H9 (cell line): ENCODE data around the gene TP53BP2. TPM values are rescaled to one million over a fixed set of nuclear protein-coding genes. Genes with fewer than 3 reads are reported as not detected.

Source experiments
- DNase-seq: peaks from one replicate; pipeline ENCODE4 v3.0.0-alpha.2; 2017
- H2AFZ ChIP-seq: one replicate; pipeline ENCODE4 v1.6.1; 2013; ENCODE audit warnings: mild to moderate bottlenecking, low read length, control low read depth, moderate library complexity
- H2AK5ac ChIP-seq: 2 replicates; pipeline ENCODE4 v1.6.1; 2013; ENCODE audit warnings: low read length, control low read depth, mixed read lengths; ENCODE audit not compliant: insufficient read length
- H2BK120ac ChIP-seq: one replicate; pipeline ENCODE4 v1.6.1; 2013; ENCODE audit warnings: low read depth, mild to moderate bottlenecking, low read length, control low read depth, inconsistent platforms; ENCODE audit not compliant: poor library complexity, severe bottlenecking
- H2BK12ac ChIP-seq: 2 replicates; pipeline ENCODE4 v1.6.1; 2013; ENCODE audit warnings: low read length, control low read depth, mixed read lengths, low read depth; ENCODE audit not compliant: insufficient read length
- H2BK15ac ChIP-seq: 2 replicates; pipeline ENCODE4 v1.6.1; 2013; ENCODE audit warnings: low read depth, low read length, control low read depth
- H2BK20ac ChIP-seq: one replicate; pipeline ENCODE4 v1.6.1; 2013; ENCODE audit warnings: low read depth, mild to moderate bottlenecking, low read length, control low read depth, inconsistent platforms; ENCODE audit not compliant: poor library complexity, severe bottlenecking
- H2BK5ac ChIP-seq: 2 replicates; pipeline ENCODE4 v1.6.1; 2013; ENCODE audit warnings: low read length, control low read depth, mixed read lengths; ENCODE audit not compliant: insufficient read length
- H3K14ac ChIP-seq: 2 replicates; pipeline ENCODE4 v1.6.1; 2013; ENCODE audit warnings: low read length, control low read depth; ENCODE audit not compliant: insufficient read depth
- H3K18ac ChIP-seq: 2 replicates; pipeline ENCODE4 v1.6.1; 2013; ENCODE audit warnings: low read depth, mild to moderate bottlenecking, mixed read lengths, low read length, control low read depth; ENCODE audit not compliant: insufficient read length
- H3K23ac ChIP-seq: 2 replicates; pipeline ENCODE4 v1.6.1; 2013; ENCODE audit warnings: low read length, control low read depth, mixed read lengths, low read depth; ENCODE audit not compliant: insufficient read length
- H3K23me2 ChIP-seq: 2 replicates; pipeline ENCODE4 v1.6.1; 2013; ENCODE audit warnings: low read depth, mild to moderate bottlenecking, mixed read lengths, low read length, control low read depth; ENCODE audit not compliant: insufficient read length, poor library complexity, severe bottlenecking
- H3K27ac ChIP-seq: 2 replicates; pipeline ENCODE4 v1.5.1; 2013; ENCODE audit warnings: low read length, control low read depth, mixed read lengths, low read depth; ENCODE audit not compliant: insufficient read length
- H3K27me3 ChIP-seq: 2 replicates; pipeline ENCODE4 v1.6.1; 2013; ENCODE audit warnings: low read length, control low read depth, inconsistent platforms; ENCODE audit not compliant: insufficient read depth
- H3K4ac ChIP-seq: 2 replicates; pipeline ENCODE4 v1.6.1; 2013; ENCODE audit warnings: low read depth, mild to moderate bottlenecking, control low read depth, inconsistent platforms, low read length, moderate library complexity
- H3K4me1 ChIP-seq: 2 replicates; pipeline ENCODE4 v1.6.1; 2013; ENCODE audit warnings: low read length, control low read depth, inconsistent platforms; ENCODE audit not compliant: insufficient read depth
- H3K4me2 ChIP-seq: 2 replicates; pipeline ENCODE4 v1.6.1; 2013; ENCODE audit warnings: low read length, control low read depth, mixed read lengths; ENCODE audit not compliant: insufficient read length, insufficient read depth
- H3K56ac ChIP-seq: 2 replicates; pipeline ENCODE4 v1.6.1; 2013; ENCODE audit warnings: low read depth, mild to moderate bottlenecking, mixed read lengths, low read length, control low read depth; ENCODE audit not compliant: insufficient read length
- H3K79me1 ChIP-seq: 2 replicates; pipeline ENCODE4 v1.6.1; 2013; ENCODE audit warnings: low read depth, mild to moderate bottlenecking, moderate library complexity, low read length, control low read depth, inconsistent platforms; ENCODE audit not compliant: insufficient read depth, poor library complexity, severe bottlenecking
- H3K79me2 ChIP-seq: 2 replicates; pipeline ENCODE4 v1.6.1; 2013; ENCODE audit warnings: low read length, control low read depth, inconsistent platforms; ENCODE audit not compliant: insufficient read depth
- H3K9ac ChIP-seq: 2 replicates; pipeline ENCODE4 v1.6.1; 2013; ENCODE audit warnings: low read length, control low read depth, mixed read lengths; ENCODE audit not compliant: insufficient read length; ENCODE audit errors: extremely low read depth
- H3K9me3 ChIP-seq: one replicate; pipeline ENCODE4 v1.6.1; 2013; ENCODE audit warnings: low read depth, low read length, inconsistent platforms; ENCODE audit not compliant: control insufficient read depth
- H3T11ph ChIP-seq: one replicate; pipeline ENCODE4 v1.6.1; 2013; ENCODE audit warnings: mild to moderate bottlenecking, low read length, control low read depth, inconsistent platforms
- H4K20me1 ChIP-seq: one replicate; pipeline ENCODE4 v1.6.1; 2013; ENCODE audit not compliant: control insufficient read depth, insufficient read length, insufficient read depth
- H4K5ac ChIP-seq: 2 replicates; pipeline ENCODE4 v1.6.1; 2013; ENCODE audit warnings: low read depth, mild to moderate bottlenecking, mixed read lengths, low read length, control low read depth; ENCODE audit not compliant: insufficient read length
- H4K8ac ChIP-seq: replicated peaks from 2 replicates; pipeline ENCODE4 v1.6.1; 2013; ENCODE audit warnings: low read length, control low read depth, mixed read lengths, low read depth; ENCODE audit not compliant: insufficient read length
- H4K91ac ChIP-seq: 2 replicates; pipeline ENCODE4 v1.6.1; 2013; ENCODE audit warnings: low read depth, mild to moderate bottlenecking, moderate library complexity, mixed read lengths, low read length, control low read depth; ENCODE audit not compliant: insufficient read length
- H3K27ac Mint-ChIP-seq, 3 experiments: 2 replicates in 2 of 3; 3 replicates in 1 of 3; pipeline ENCODE4 v1.8.0; 2020 to 2021; ENCODE audit warnings: mixed read lengths in 3 of 3, mild to moderate bottlenecking in 1 of 3, moderate library complexity in 1 of 3
- H3K27me3 Mint-ChIP-seq: 2 replicates; pipeline ENCODE4 v1.8.0; 2021; ENCODE audit warnings: low read depth, mild to moderate bottlenecking, moderate library complexity, mixed read lengths
- H3K36me3 Mint-ChIP-seq, 3 experiments: 2 replicates in 2 of 3; 3 replicates in 1 of 3; pipeline ENCODE4 v1.8.0; 2020 to 2021; ENCODE audit warnings: low read depth in 3 of 3, mixed read lengths in 3 of 3; ENCODE audit not compliant: insufficient read depth in 1 of 3
- H3K4me1 Mint-ChIP-seq, 2 experiments: 2 replicates each; pipeline ENCODE4 v1.8.0; 2020; ENCODE audit warnings: mixed read lengths in 2 of 2
- H3K4me3 Mint-ChIP-seq, 2 experiments: 2 replicates in 1 of 2; 3 replicates in 1 of 2; pipeline ENCODE4 v1.8.0; 2020 to 2021; ENCODE audit warnings: mild to moderate bottlenecking in 2 of 2, mixed read lengths in 2 of 2, moderate library complexity in 1 of 2
- H3K9me3 Mint-ChIP-seq, 2 experiments: 2 replicates in 1 of 2; 3 replicates in 1 of 2; pipeline ENCODE4 v1.8.0; 2020; ENCODE audit warnings: mild to moderate bottlenecking in 2 of 2, mixed read lengths in 2 of 2, moderate library complexity in 1 of 2
- CTCF ChIP-seq: fragments of 200-600 bp; sonication (generic); conservative IDR thresholded peaks from 3 replicates; pipeline ENCODE4 v1.8.0; 2021; ENCODE audit warnings: antibody characterized with exemption, mild to moderate bottlenecking
- WGBS: extraction: QIAGEN DNeasy Blood & Tissue Kit; methylation state at CpG from one replicate; pipeline ENCODE4 v1.1.7; 2013; ENCODE audit warnings: missing lambda C conversion rate, low lambda C conversion rate, mixed read lengths; ENCODE audit not compliant: insufficient read length; ENCODE audit errors: extremely low coverage; 5-methylcytosine and 5-hydroxymethylcytosine counted together
- total RNA-seq: library from RNA; stranded (reverse); gene quantifications from 2 replicates; pipeline ENCODE4 v1.2.1, GENCODE V29; 2021

TP53BP2 gene
- total RNA-seq, 1 experiment from 2014 or later: 49.7 TPM

GRCh38 chr1:223794136-223794880 is 51.4 kb downstream of the TP53BP2 start:
- Histone ChIP-seq H2AFZ (no peak overlapping the region), H3K9ac (no peak overlapping the region), H3T11ph (no peak overlapping the region), H4K20me1 (no peaks in the 10 kb centered on the region), H4K8ac (no peak overlapping the region), H3K4me1 (no peaks in the 10 kb centered on the region), H3K4ac (no peak overlapping the region), H3K56ac (no peak overlapping the region), H2BK15ac (no peak overlapping the region), H3K27me3 (no peaks in the 10 kb centered on the region), H3K18ac (no peak overlapping the region), H3K79me1 (no peaks in the 10 kb centered on the region), H2AK5ac (no peak overlapping the region), H3K9me3 (no peaks in the 10 kb centered on the region), H2BK20ac (no peak overlapping the region), H2BK120ac (no peak overlapping the region), H3K14ac (no peak overlapping the region), H2BK12ac (no peak overlapping the region), H4K91ac (no peak overlapping the region), H3K79me2 (no peaks in the 10 kb centered on the region), H3K23ac (no peak overlapping the region), H3K4me2 (no peak overlapping the region), H2BK5ac (no peak overlapping the region), H3K27ac (no peak overlapping the region), H4K5ac (no peak overlapping the region), H3K23me2 (no peaks in the 10 kb centered on the region)
- no peak for TF ChIP-seq CTCF
- WGBS: no CpG with 5 or more reads among the region's 9 CpGs
- H3K4me1 Mint-ChIP-seq: no peaks in the 10 kb centered on the region
- no peaks in the 10 kb centered on the region for H3K9me3 Mint-ChIP-seq
- DNase-seq: no peak
- no peak overlapping the region for H3K4me3 Mint-ChIP-seq
- no peaks in the 10 kb centered on the region for H3K27me3 Mint-ChIP-seq
- no peak overlapping the region for H3K27ac Mint-ChIP-seq
- peaks cover 18 to 60% (median 59%) of the 10 kb centered on the region in 3 experiments for H3K36me3 Mint-ChIP-seq
